Glutamatergic neuron (in vitro differentiated cells): ENCODE data around the gene GFPT2. TPM values are rescaled to one million over a fixed set of nuclear protein-coding genes. Genes with fewer than 3 reads are reported as not detected.

ENCODE experiments used
- DNase-seq: peaks from one replicate; pipeline ENCODE4 v3.0.0; 2022
- H3K27ac Mint-ChIP-seq: one replicate; pipeline ENCODE4 v1.8.0; 2020; ENCODE audit warnings: mild to moderate bottlenecking, mixed read lengths, inconsistent platforms; ENCODE audit not compliant: unreplicated experiment
- H3K27me3 Mint-ChIP-seq: one replicate; pipeline ENCODE4 v1.8.0; 2020; ENCODE audit warnings: mild to moderate bottlenecking, moderate library complexity, mixed read lengths, inconsistent platforms; ENCODE audit not compliant: unreplicated experiment
- H3K36me3 Mint-ChIP-seq: one replicate; pipeline ENCODE4 v1.8.0; 2020; ENCODE audit warnings: mild to moderate bottlenecking, mixed read lengths, inconsistent platforms; ENCODE audit not compliant: unreplicated experiment
- H3K4me1 Mint-ChIP-seq: one replicate; pipeline ENCODE4 v1.8.0; 2020; ENCODE audit warnings: mild to moderate bottlenecking, low read depth, mixed read lengths, inconsistent platforms; ENCODE audit not compliant: unreplicated experiment
- H3K4me3 Mint-ChIP-seq: one replicate; pipeline ENCODE4 v1.8.0; 2020; ENCODE audit warnings: mild to moderate bottlenecking, mixed read lengths, inconsistent platforms; ENCODE audit not compliant: unreplicated experiment
- H3K9me3 Mint-ChIP-seq: one replicate; pipeline ENCODE4 v1.8.0; 2020; ENCODE audit warnings: mild to moderate bottlenecking, moderate library complexity, mixed read lengths, inconsistent platforms; ENCODE audit not compliant: unreplicated experiment
- CTCF ChIP-seq: fragments of 200-600 bp; sonication (generic); IDR thresholded peaks from one replicate; pipeline ENCODE4 v1.5.0; 2021; ENCODE audit not compliant: partially characterized antibody, unreplicated experiment
- total RNA-seq: library from RNA; stranded (reverse); fragmentation: NEBNext Ultra II Directional; extraction: Animal tissue kit (Norgen Biotek cat#: 25700); gene quantifications from one replicate; pipeline ENCODE4 v1.2.1, GENCODE V29; 2021; ENCODE audit not compliant: unreplicated experiment

The GFPT2 gene
- total RNA-seq, 1 donor from 2014 or later: 11.6 TPM

- H3K27ac Mint-ChIP-seq: no peak overlapping the region
- no peaks in the 10 kb centered on the region for H3K9me3 Mint-ChIP-seq
- peaks cover 7% of the 10 kb centered on the region for H3K27me3 Mint-ChIP-seq
- no peak overlapping the region for H3K4me3 Mint-ChIP-seq
- no peaks in the 10 kb centered on the region for H3K36me3 Mint-ChIP-seq
- no peak for TF ChIP-seq CTCF
- DNase-seq: no peak
- peaks cover 12% of the 10 kb centered on the region for H3K4me1 Mint-ChIP-seq
Observed at GRCh38 chr5:180343110-180343830, 9.9 kb downstream of the GFPT2 start.

GRCh38 chr5:180341595-180341994, 11.5 kb downstream of the GFPT2 start:
- Mint-ChIP-seq H3K4me3 (no peak overlapping the region), H3K4me1 (peaks cover 10% of the 10 kb centered on the region), H3K36me3 (no peaks in the 10 kb centered on the region), H3K9me3 (no peaks in the 10 kb centered on the region), H3K27ac (no peak overlapping the region), H3K27me3 (peaks cover 7% of the 10 kb centered on the region)
- DNase-seq: no peak
- TF ChIP-seq CTCF: no peak

GRCh38 chr5:180340856-180341255, 12.3 kb downstream of the GFPT2 start:
- H3K36me3 Mint-ChIP-seq: no peaks in the 10 kb centered on the region
- peaks cover 7% of the 10 kb centered on the region for H3K27me3 Mint-ChIP-seq

GRCh38 chr5:180339583-180340183, 13.5 kb downstream of the GFPT2 start:
- Mint-ChIP-seq H3K27ac (no peak overlapping the region), H3K36me3 (no peaks in the 10 kb centered on the region), H3K9me3 (no peaks in the 10 kb centered on the region), H3K4me3 (no peak overlapping the region), H3K27me3 (peaks cover 5% of the 10 kb centered on the region), H3K4me1 (peaks cover 10% of the 10 kb centered on the region)
- TF ChIP-seq CTCF: no peak
- no peak for DNase-seq

More at GRCh38 chr5:180340856-180341255, 12.3 kb downstream of the GFPT2 start:
- no peaks in the 10 kb centered on the region for H3K9me3 Mint-ChIP-seq
- no peak overlapping the region for H3K4me3 Mint-ChIP-seq
- no peak for TF ChIP-seq CTCF
- DNase-seq: no peak
- H3K27ac Mint-ChIP-seq: no peak overlapping the region
- H3K4me1 Mint-ChIP-seq: peaks cover 10% of the 10 kb centered on the region
